Astrocyte of the cerebellum (primary cell): Measurements from ENCODE around the gene ABCA6.

ENCODE experiments used
- DNase-seq: peaks from one replicate; pipeline ENCODE4 v3.0.0-alpha.2; 2011; ENCODE audit warnings: low read depth
- H3K4me3 ChIP-seq: 2 replicates; pipeline ENCODE4 v1.5.1; 2011; ENCODE audit warnings: mild to moderate bottlenecking, low read depth, low read length, moderate library complexity
- CTCF ChIP-seq: IDR thresholded peaks from 2 replicates; pipeline ENCODE4 v1.5.1; 2012; ENCODE audit warnings: low read length, low read depth, moderate library complexity, mild to moderate bottlenecking; ENCODE audit errors: missing control alignments
- in situ Hi-C: cut with HindIII; loops from 2 replicates; pipeline ENCODE4 v1.10.0; 2017; ENCODE audit warnings: low sequenced_read_pairs

The ABCA6 gene

GRCh38 chr17:69093995-69094394 lies 47.7 kb downstream of the ABCA6 start:
- no peak overlapping the region for H3K4me3 ChIP-seq
- no peak for DNase-seq
- TF ChIP-seq CTCF: no peak
- in situ Hi-C loops: loop anchor here (5.0 kb wide), 1 partner anchor 317 kb away; no protein-coding TSS in a partner anchor

GRCh38 chr17:69093279-69093789 lies 48.4 kb downstream of the ABCA6 start:
- no peak for TF ChIP-seq CTCF
- H3K4me3 ChIP-seq: no peak overlapping the region
- no peak for DNase-seq
- in situ Hi-C loops: loop anchor here (5.0 kb wide), 1 partner anchor 316 kb away; no protein-coding TSS in a partner anchor

DNA sequence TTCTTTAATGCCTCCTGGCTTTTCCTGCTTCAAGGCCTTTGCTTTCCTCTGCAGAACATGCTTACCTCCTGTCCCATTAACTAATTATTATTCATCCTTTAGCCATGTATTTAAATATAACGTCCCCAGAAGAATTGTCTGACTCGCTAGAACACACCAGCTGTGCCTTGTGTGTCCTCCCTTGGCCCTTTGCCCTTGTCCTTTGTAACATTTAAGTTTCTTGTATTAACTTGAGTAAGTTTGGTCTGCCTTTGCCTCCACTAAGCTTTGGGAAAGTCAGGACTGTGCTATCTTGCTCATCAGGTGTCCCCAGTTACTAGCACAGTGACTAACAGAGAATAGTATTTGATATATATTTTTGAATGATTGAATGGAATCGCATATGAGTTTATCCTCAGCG lies 51.3 kb downstream of the ABCA6 start:
- in situ Hi-C loops: loop anchor here (5.0 kb wide), 1 partner anchor 313 kb away; no protein-coding TSS in a partner anchor
- H3K4me3 ChIP-seq: no peak overlapping the region
- no peak for TF ChIP-seq CTCF
- no peak for DNase-seq

DNA sequence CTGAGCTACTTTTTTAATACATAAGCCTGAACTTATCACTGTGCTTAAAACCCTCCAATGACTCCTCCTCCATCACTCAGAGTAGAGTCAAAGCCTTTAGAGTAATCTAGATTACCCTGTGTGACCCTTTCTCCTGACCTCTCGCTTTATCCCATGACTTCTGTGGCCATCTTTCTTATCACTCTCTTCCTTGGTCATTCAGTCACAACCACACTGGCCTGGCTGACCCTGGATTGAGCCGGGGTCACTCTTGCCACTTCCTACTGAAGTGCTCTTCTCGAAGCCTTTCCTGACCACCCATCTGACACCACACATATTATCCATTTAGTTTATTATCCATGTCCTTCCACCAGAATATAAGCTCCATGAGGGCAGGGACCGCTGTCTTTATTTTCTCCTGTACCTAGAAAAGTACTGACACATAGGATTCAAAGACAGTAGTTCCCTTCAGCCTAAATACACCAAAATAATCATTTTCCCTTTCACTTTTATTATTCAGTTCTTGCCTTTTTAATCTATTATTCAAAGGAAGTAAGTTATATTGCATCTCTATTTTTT lies 53.0 kb downstream of the ABCA6 start:
- TF ChIP-seq CTCF: no peak
- H3K4me3 ChIP-seq: no peak overlapping the region
- DNase-seq: no peak
- in situ Hi-C loops: no loop called here

- TF ChIP-seq CTCF: no peak
- no peak overlapping the region for H3K4me3 ChIP-seq
- in situ Hi-C loops: no loop called here
- DNase-seq: no peak
These were observed 55.1 kb downstream of the ABCA6 start for GRCh38 chr17:69086641-69087040.

DNA sequence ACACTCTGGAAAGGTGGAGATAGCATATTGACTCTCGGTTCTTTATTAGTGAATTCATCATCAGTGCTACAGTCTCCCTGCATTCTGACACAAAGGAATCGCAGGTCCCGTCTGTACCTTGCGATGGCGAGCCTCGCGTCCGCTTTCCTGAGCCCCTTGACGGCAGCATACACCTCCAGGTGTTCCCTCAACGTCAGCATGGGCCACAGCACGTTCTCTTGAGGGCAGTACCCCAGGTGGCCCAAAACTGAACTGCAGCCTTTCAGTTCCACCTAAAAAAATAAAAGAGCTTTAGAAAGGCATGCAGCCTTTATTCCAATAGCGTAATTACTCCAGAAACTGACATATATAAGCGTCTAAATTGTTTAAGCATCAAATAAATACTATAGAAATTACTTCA lies 56.8 kb downstream of the ABCA6 start:
- H3K4me3 ChIP-seq: no peak overlapping the region
- TF ChIP-seq CTCF: peak; percentile 53
- no peak for DNase-seq
- in situ Hi-C loops: no loop called here

- no peak overlapping the region for H3K4me3 ChIP-seq
- DNase-seq: no peak
- TF ChIP-seq CTCF: no peak
- in situ Hi-C loops: no loop called here
These were observed 59.0 kb downstream of the ABCA6 start for GRCh38 chr17:69082696-69083095.
